ENCODE data around the gene CFAP69. TPM values are rescaled to one million over a fixed set of nuclear protein-coding genes. Genes with fewer than 3 reads are reported as not detected.
A peak's percentile ranks its signal among the peaks of the same experiment; 100 is the strongest.
"Not testable (repeated sequence)": the region's sequence is repeated elsewhere in the genome, so short reads cannot be mapped to it uniquely, and the experiment has no call there.

The CFAP69 gene
- total RNA-seq, 2 experiments from 2014 or later = 0.25 to 0.31 TPM

DNA sequence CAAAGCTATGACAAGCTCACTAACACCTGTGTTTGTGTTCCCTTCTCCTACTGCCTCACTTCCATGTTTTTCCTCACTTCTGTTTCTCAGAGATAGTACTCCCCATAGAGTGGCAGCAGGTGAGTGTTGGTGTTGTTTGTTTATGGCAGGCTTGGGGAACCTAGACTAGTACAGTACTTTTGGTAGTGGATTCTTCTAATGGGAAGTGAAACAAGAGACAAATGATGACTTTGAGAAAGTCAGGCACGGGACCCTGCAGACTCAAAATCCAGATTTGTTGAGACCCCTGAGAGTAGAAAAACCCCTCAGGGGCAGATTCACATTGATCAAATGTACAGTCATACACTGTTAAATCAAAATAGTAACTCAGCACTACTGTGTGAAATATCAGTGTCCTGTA, 6.4 kb upstream of the CFAP69 start:
- CTCF ChIA-PET = no interaction called here
- intact Hi-C loops (cut with micrococcal nuclease) = no loop called here
- no peak for DNase-seq
- H3K4me1 Mint-ChIP-seq (ENCODE audit: low read depth) = no peaks in the 10 kb centered on the region
- no peak overlapping the region for H3K4me3 Mint-ChIP-seq
- H3K27ac Mint-ChIP-seq = no peak overlapping the region
- H3K36me3 Mint-ChIP-seq (ENCODE audit: low read depth) = no peaks in the 10 kb centered on the region
- no peaks in the 10 kb centered on the region for H3K9me3 Mint-ChIP-seq
- peaks cover 7% of the 10 kb centered on the region for H3K27me3 Mint-ChIP-seq (ENCODE audit: low read depth)

GRCh38 chr7:90239050-90239449, 5.9 kb upstream of the CFAP69 start:
- H3K4me3 Mint-ChIP-seq = no peak overlapping the region
- CTCF ChIA-PET = no interaction called here
- no peak for DNase-seq
- peaks cover under 1% of the 10 kb centered on the region for H3K4me1 Mint-ChIP-seq (ENCODE audit: low read depth)
- H3K27ac Mint-ChIP-seq = no peak overlapping the region
- intact Hi-C loops (cut with micrococcal nuclease) = no loop called here
- H3K27me3 Mint-ChIP-seq (ENCODE audit: low read depth) = peaks cover 9% of the 10 kb centered on the region
- no peaks in the 10 kb centered on the region for H3K36me3 Mint-ChIP-seq (ENCODE audit: low read depth)
- H3K9me3 Mint-ChIP-seq = no peaks in the 10 kb centered on the region

- DNase-seq = no peak
- Mint-ChIP-seq H3K27me3 (ENCODE audit: low read depth) (peaks cover 13% of the 10 kb centered on the region), H3K36me3 (ENCODE audit: low read depth) (no peaks in the 10 kb centered on the region), H3K9me3 (no peaks in the 10 kb centered on the region), H3K27ac (no peak overlapping the region), H3K4me1 (ENCODE audit: low read depth) (peaks cover 6% of the 10 kb centered on the region), H3K4me3 (no peak overlapping the region)
- CTCF ChIA-PET = no interaction called here
- intact Hi-C loops (cut with micrococcal nuclease) = loop anchor here (10.0 kb wide), 1 partner anchor 1025 kb away; the partner anchor contains the start of gene FZD1
Measured at GRCh38 chr7:90239625-90240228, 5.2 kb upstream of the CFAP69 start.

- Mint-ChIP-seq H3K27me3 (ENCODE audit: low read depth) (peaks cover 24% of the 10 kb centered on the region), H3K36me3 (ENCODE audit: low read depth) (no peaks in the 10 kb centered on the region), H3K4me3 (no peak overlapping the region), H3K27ac (no peak overlapping the region), H3K4me1 (ENCODE audit: low read depth) (peaks cover 17% of the 10 kb centered on the region), H3K9me3 (no peaks in the 10 kb centered on the region)
- no peak for DNase-seq
- CTCF ChIA-PET = interaction anchor here (1.5 kb wide), 1 partner anchor 89 kb away, joined by 5 read pairs; the partner anchor contains the start of gene STEAP1
- intact Hi-C loops (cut with micrococcal nuclease) = loop anchor here (10.0 kb wide), 1 partner anchor 1022 kb away; the partner anchor contains the start of gene FZD1
Measured at GRCh38 chr7:90242369-90243168, 2.4 kb upstream of the CFAP69 start.

- Mint-ChIP-seq H3K4me1 (ENCODE audit: low read depth) (peaks cover 17% of the 10 kb centered on the region), H3K36me3 (ENCODE audit: low read depth) (no peaks in the 10 kb centered on the region), H3K27ac (no peak overlapping the region), H3K27me3 (ENCODE audit: low read depth) (peaks cover 22% of the 10 kb centered on the region), H3K4me3 (peak overlapping the region; percentile 97), H3K9me3 (no peaks in the 10 kb centered on the region)
- DNase-seq = no peak
- intact Hi-C loops (cut with micrococcal nuclease) = loop anchor here (10.0 kb wide), 1 partner anchor 1021 kb away; the partner anchor contains the start of gene FZD1
- CTCF ChIA-PET = interaction anchor here (0.6 to 1.5 kb wide), 2 partner anchors 46 to 90 kb away, joined by 3 to 5 read pairs; partner anchors contain the start of gene STEAP1
Measured at GRCh38 chr7:90243556-90243955, 1.4 kb upstream of the CFAP69 start.

GRCh38 chr7:90244565-90244908, 437 bp upstream of the CFAP69 start:
- CTCF ChIA-PET = no interaction called here
- Mint-ChIP-seq H3K9me3 (no peaks in the 10 kb centered on the region), H3K27me3 (ENCODE audit: low read depth) (peaks cover 24% of the 10 kb centered on the region), H3K4me3 (peak overlapping the region; percentile 97), H3K27ac (no peak overlapping the region), H3K36me3 (ENCODE audit: low read depth) (no peaks in the 10 kb centered on the region), H3K4me1 (ENCODE audit: low read depth) (peaks cover 17% of the 10 kb centered on the region)
- intact Hi-C loops (cut with micrococcal nuclease) = loop anchor here (1.0 to 10.0 kb wide), 2 partner anchors 90 to 1020 kb away; partner anchors contain the start of genes FZD1 and STEAP1
- no peak for DNase-seq

DNA sequence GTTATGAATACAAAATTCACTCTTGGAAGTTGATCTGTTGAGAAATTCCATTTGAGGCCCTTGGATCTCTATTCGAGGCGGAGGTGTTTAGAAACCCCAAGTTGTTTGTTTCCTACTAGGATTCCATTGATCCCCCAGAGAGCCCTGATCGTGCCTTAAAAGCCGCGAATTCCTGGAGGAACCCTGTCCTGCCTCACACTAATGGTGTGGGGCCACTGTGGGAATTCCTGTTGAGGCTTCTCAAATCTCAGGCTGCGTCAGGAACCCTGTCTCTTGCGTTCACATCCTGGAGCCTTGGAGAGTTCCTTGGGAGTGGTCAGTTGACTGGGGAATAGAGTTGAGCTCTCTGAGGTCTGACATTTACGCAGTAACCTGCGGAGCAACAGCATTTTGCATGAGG, 1.2 kb downstream of the CFAP69 start:
- peak overlapping the region; percentile 97 for H3K4me3 Mint-ChIP-seq
- intact Hi-C loops (cut with micrococcal nuclease) = loop anchor here (10.0 kb wide), 1 partner anchor 1019 kb away; the partner anchor contains the start of gene FZD1
- peaks cover 30% of the 10 kb centered on the region for H3K27me3 Mint-ChIP-seq (ENCODE audit: low read depth)
- H3K36me3 Mint-ChIP-seq (ENCODE audit: low read depth) = no peaks in the 10 kb centered on the region
- DNase-seq = no peak
- no peak overlapping the region for H3K27ac Mint-ChIP-seq
- CTCF ChIA-PET = interaction anchor here (1.2 kb wide), 1 partner anchor 94 kb away, joined by 4 read pairs; no protein-coding TSS in a partner anchor
- H3K4me1 Mint-ChIP-seq (ENCODE audit: low read depth) = peaks cover 17% of the 10 kb centered on the region
- no peaks in the 10 kb centered on the region for H3K9me3 Mint-ChIP-seq

GRCh38 chr7:90248706-90249105, 3.7 kb downstream of the CFAP69 start:
- CTCF ChIA-PET = interaction anchor here (0.6 to 1.2 kb wide), 2 partner anchors 178 to 179 kb away, joined by 3 to 5 read pairs; no protein-coding TSS in a partner anchor
- no peak for DNase-seq
- Mint-ChIP-seq H3K4me1 (ENCODE audit: low read depth) (peaks cover 17% of the 10 kb centered on the region), H3K4me3 (no peak overlapping the region), H3K9me3 (no peaks in the 10 kb centered on the region), H3K27ac (no peak overlapping the region), H3K36me3 (ENCODE audit: low read depth) (no peaks in the 10 kb centered on the region), H3K27me3 (ENCODE audit: low read depth) (peaks cover 34% of the 10 kb centered on the region)
- intact Hi-C loops (cut with micrococcal nuclease) = loop anchor here (10.0 kb wide), 1 partner anchor 1016 kb away; the partner anchor contains the start of gene FZD1

GRCh38 chr7:90250601-90251303, 5.8 kb downstream of the CFAP69 start:
- Mint-ChIP-seq H3K4me3 (no peak overlapping the region), H3K27me3 (ENCODE audit: low read depth) (peaks cover 34% of the 10 kb centered on the region), H3K27ac (no peak overlapping the region), H3K36me3 (ENCODE audit: low read depth) (no peaks in the 10 kb centered on the region), H3K9me3 (no peaks in the 10 kb centered on the region), H3K4me1 (ENCODE audit: low read depth) (peaks cover 6% of the 10 kb centered on the region)
- DNase-seq = no peak
- CTCF ChIA-PET = no interaction called here
- intact Hi-C loops (cut with micrococcal nuclease) = no loop called here

DNA sequence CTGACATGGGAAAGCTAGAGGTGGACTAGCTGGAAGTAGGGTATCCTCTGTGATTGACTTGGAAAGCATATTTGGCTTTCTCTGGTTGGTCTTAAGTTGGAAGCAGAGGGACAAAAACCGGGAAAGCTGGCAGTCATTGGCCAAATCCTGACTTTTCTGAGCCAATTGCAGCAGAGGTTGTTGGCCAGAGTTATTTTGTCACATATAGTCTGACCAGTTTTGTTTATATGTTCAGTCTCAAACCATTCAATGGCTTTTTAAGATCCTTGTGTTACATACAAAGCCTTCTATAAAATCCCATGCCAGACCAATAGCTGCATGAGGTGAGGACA, 6.3 kb downstream of the CFAP69 start:
- no peak for DNase-seq
- Mint-ChIP-seq H3K4me1 (ENCODE audit: low read depth) (peaks cover 2% of the 10 kb centered on the region), H3K4me3 (no peak overlapping the region), H3K27me3 (ENCODE audit: low read depth) (peaks cover 29% of the 10 kb centered on the region), H3K27ac (no peak overlapping the region), H3K9me3 (no peaks in the 10 kb centered on the region), H3K36me3 (ENCODE audit: low read depth) (no peaks in the 10 kb centered on the region)
- intact Hi-C loops (cut with micrococcal nuclease) = no loop called here
- CTCF ChIA-PET = interaction anchor here (0.7 to 1.6 kb wide), 2 partner anchors 9 to 41 kb away, joined by 3 to 4 read pairs; no protein-coding TSS in a partner anchor

- H3K4me3 Mint-ChIP-seq; H3K9me3 Mint-ChIP-seq; H3K27ac Mint-ChIP-seq; DNase-seq; CTCF ChIA-PET; H3K4me1 Mint-ChIP-seq (ENCODE audit: low read depth); intact Hi-C loops (cut with micrococcal nuclease); H3K36me3 Mint-ChIP-seq (ENCODE audit: low read depth): not testable (repeated sequence)
- peaks cover 18% of the 10 kb centered on the region for H3K27me3 Mint-ChIP-seq (ENCODE audit: low read depth)
Measured at GRCh38 chr7:90256011-90256410, 11.0 kb downstream of the CFAP69 start.

GRCh38 chr7:90256778-90257177, 11.8 kb downstream of the CFAP69 start:
- H3K27me3 Mint-ChIP-seq (ENCODE audit: low read depth) = peaks cover 20% of the 10 kb centered on the region
- H3K4me3 Mint-ChIP-seq = no peak overlapping the region
- no peaks in the 10 kb centered on the region for H3K9me3 Mint-ChIP-seq
- DNase-seq = no peak
- H3K36me3 Mint-ChIP-seq (ENCODE audit: low read depth) = no peaks in the 10 kb centered on the region
- intact Hi-C loops (cut with micrococcal nuclease) = no loop called here
- H3K27ac Mint-ChIP-seq = no peak overlapping the region
- CTCF ChIA-PET = interaction anchor here (0.7 to 1.2 kb wide), 3 partner anchors 43 to 103 kb away, joined by 3 to 4 read pairs (median 4); partner anchors contain the start of genes STEAP1 and STEAP2
- no peaks in the 10 kb centered on the region for H3K4me1 Mint-ChIP-seq (ENCODE audit: low read depth)

All from activated naive CD4-positive, alpha-beta T cell treated with anti-CD3 and anti-CD28 coated beads for 36 hours (primary cell).